Measurements from ENCODE around the gene STK32C. TPM values are rescaled to one million over a fixed set of nuclear protein-coding genes. Genes with fewer than 3 reads are reported as not detected.

STK32C gene
- total RNA-seq, 3 donors from 2014 or later = 5.6 to 12.8 (median 11.7) TPM

DNA sequence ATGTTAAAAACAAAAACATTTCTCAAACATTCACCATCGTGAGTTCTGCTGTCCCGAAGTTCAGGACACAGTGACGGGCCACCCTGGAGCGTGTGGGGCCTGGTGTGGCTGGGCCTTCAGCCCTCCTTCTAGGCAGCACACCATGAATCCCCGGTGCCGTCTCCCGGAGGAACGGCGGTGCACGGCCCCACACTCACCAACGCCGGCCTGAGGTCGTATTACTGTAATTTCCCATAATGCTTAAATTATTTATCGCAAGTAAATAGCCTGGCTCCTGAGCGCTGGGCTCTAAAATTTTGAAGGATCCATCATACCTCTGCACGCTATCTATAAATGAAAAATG lies 1.4 kb downstream of the STK32C start:
- TF ChIP-seq POLR2A (IDR thresholded peaks at IDR 0.05) (no peak), POLR2AphosphoS5 (IDR thresholded peaks at IDR 0.05) (no peak)
- TF ChIP-seq, protein P1, sequence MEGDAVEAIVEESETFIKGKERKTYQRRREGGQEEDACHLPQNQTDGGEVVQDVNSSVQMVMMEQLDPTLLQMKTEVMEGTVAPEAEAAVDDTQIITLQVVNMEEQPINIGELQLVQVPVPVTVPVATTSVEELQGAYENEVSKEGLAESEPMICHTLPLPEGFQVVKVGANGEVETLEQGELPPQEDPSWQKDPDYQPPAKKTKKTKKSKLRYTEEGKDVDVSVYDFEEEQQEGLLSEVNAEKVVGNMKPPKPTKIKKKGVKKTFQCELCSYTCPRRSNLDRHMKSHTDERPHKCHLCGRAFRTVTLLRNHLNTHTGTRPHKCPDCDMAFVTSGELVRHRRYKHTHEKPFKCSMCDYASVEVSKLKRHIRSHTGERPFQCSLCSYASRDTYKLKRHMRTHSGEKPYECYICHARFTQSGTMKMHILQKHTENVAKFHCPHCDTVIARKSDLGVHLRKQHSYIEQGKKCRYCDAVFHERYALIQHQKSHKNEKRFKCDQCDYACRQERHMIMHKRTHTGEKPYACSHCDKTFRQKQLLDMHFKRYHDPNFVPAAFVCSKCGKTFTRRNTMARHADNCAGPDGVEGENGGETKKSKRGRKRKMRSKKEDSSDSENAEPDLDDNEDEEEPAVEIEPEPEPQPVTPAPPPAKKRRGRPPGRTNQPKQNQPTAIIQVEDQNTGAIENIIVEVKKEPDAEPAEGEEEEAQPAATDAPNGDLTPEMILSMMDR (IDR thresholded peaks at IDR 0.05) = no peak
- Histone ChIP-seq H3K36me3 (no peaks in the 10 kb centered on the region), H3K4me1 (peaks cover 0 to 4% of the 10 kb centered on the region in 2 donors), H3K27me3 (no peaks in the 10 kb centered on the region), H3K4me3 (peak overlapping the region in 1 of 3 donors; percentile 97), H3K27ac (no peak overlapping the region), H3K9me3 (no peaks in the 10 kb centered on the region)
- intact Hi-C loops (cut with DNase I; ENCODE audit: low total_unique reads) = no loop called here
- peak in 1 of 2 donors; percentile 33 for DNase-seq (ENCODE audit: low spot score in 2 of 2)

DNA sequence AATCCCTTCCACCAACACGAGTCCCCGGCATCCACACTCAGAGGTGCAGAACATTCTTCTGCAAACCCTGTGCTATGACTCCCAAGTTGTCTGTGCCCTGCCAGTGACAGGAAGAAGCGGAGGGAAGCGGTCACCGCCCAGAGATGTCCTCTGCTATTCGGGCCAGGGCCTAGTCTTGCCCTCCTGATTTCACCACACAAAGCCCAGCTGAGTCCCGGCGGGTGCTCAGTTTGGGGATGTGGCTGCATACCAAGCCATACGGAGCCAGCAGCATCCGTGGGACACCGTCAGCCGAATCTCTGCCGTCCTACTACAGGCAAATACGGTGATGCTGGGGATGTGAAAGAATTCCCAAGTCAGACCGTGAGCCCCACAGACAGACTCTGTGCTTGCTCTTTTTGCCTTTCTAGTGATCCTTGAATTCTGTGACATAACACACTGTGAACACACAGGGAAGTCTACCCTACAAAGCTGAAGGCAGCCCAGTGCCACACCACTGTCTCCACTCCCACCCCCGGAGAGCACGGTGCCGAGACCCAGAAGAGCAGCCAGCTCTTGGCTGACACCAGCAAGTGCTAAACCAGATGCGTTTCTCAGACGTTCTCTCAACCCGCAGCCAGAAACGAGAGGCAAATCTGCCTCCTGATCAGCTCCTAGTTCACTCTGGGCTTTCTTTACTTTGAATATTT lies 2.0 kb downstream of the STK32C start:
- Histone ChIP-seq H3K27me3 (no peaks in the 10 kb centered on the region), H3K27ac (no peak overlapping the region), H3K36me3 (no peaks in the 10 kb centered on the region), H3K4me1 (peaks cover 0 to 4% of the 10 kb centered on the region in 2 donors), H3K4me3 (no peak overlapping the region), H3K9me3 (no peaks in the 10 kb centered on the region)
- TF ChIP-seq POLR2AphosphoS5 (IDR thresholded peaks at IDR 0.05) (no peak), POLR2A (IDR thresholded peaks at IDR 0.05) (no peak)
- TF ChIP-seq, protein P1 (IDR thresholded peaks at IDR 0.05) = no peak
- peak in 1 of 2 donors; percentile 36 for DNase-seq (ENCODE audit: low spot score in 2 of 2)
- intact Hi-C loops (cut with DNase I; ENCODE audit: low total_unique reads) = no loop called here

DNA sequence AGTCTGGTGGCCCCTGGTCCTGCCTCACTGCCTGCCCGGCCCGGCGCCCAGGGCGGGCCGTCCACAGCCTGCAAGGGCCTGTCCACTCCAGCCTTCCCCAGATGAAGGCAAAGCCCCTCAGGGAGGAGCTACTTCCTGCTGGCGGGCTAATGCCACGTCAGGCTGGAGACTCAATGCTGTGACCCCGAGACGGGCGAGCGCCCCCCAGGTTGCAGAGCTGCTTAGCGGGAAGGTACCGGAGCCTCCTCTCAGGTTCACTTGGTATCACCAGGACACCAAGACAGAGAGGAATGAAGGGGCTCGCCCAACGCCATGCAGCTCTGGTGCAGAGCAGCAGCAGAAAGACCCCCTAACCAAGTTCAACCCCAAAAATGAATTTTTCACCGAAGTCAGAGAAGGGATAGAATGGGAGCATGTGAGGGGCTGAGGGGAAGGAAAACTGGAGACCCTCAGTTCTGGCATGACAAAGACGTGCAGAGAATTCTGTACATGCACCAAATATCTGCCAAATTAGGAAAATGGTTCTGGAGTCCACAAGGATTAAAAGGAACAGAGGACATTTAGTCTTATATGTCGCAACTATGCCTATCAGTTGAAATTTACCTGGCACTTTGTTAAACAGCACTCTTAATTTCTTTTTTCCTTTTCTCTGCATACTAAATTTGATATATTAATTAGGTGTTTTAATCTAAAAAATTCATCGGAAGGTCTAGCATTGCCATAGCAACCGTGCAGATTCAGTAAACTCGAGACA lies 2.8 kb downstream of the STK32C start:
- H3K27ac ChIP-seq = no peak overlapping the region
- intact Hi-C loops (cut with DNase I; ENCODE audit: low total_unique reads) = no loop called here
- DNase-seq (ENCODE audit: low spot score in 2 of 2) = peak in 1 of 2 donors; percentile 45
- no peaks in the 10 kb centered on the region for H3K36me3 ChIP-seq
- H3K4me1 ChIP-seq = peaks cover 0 to 4% of the 10 kb centered on the region in 2 donors
- H3K4me3 ChIP-seq = no peak overlapping the region
- no peak for TF ChIP-seq POLR2AphosphoS5 (IDR thresholded peaks at IDR 0.05)
- TF ChIP-seq, protein P1 (IDR thresholded peaks at IDR 0.05) = no peak
- TF ChIP-seq POLR2A (IDR thresholded peaks at IDR 0.05) = no peak
- no peaks in the 10 kb centered on the region for H3K9me3 ChIP-seq
- no peaks in the 10 kb centered on the region for H3K27me3 ChIP-seq

GRCh38 chr10:132303361-132304115 lies 4.2 kb downstream of the STK32C start:
- no peaks in the 10 kb centered on the region for H3K36me3 ChIP-seq
- no peaks in the 10 kb centered on the region for H3K27me3 ChIP-seq
- DNase-seq (ENCODE audit: low spot score in 2 of 2) = peak in 1 of 2 donors; percentile 22
- H3K4me1 ChIP-seq = peaks cover 0 to 4% of the 10 kb centered on the region in 2 donors
- intact Hi-C loops (cut with DNase I; ENCODE audit: low total_unique reads) = no loop called here
- no peak overlapping the region for H3K4me3 ChIP-seq
- no peak overlapping the region for H3K27ac ChIP-seq
- TF ChIP-seq, protein P1 (IDR thresholded peaks at IDR 0.05) = no peak
- TF ChIP-seq POLR2AphosphoS5 (IDR thresholded peaks at IDR 0.05) = no peak
- no peak for TF ChIP-seq POLR2A (IDR thresholded peaks at IDR 0.05)
- H3K9me3 ChIP-seq = no peaks in the 10 kb centered on the region

Data from breast epithelium (tissue), 4 donors.